OCI-LY3 (cell line): ENCODE results near the gene GALNS.

Experiments
- H2AFZ ChIP-seq: fragments of 200-600, 300-600 bp; shearing (Covaris generic); 2 replicates; pipeline ENCODE4 v1.6.0; 2014; ENCODE audit warnings: antibody characterized with exemption, low read depth, low read length
- H3K27ac ChIP-seq: fragments of 200-600, 300-600 bp; sonication (generic); 2 replicates; pipeline ENCODE4 v1.5.1; 2014; ENCODE audit warnings: mild to moderate bottlenecking, low read length, moderate library complexity, mixed read lengths
- H3K27me3 ChIP-seq: fragments of 200-600, 300-600 bp; sonication (generic); 2 replicates; pipeline ENCODE4 v1.6.1; 2014; ENCODE audit warnings: low read depth, low read length, mixed read lengths
- H3K36me3 ChIP-seq: fragments of 200-600, 300-600 bp; sonication (generic); replicated peaks from 2 replicates; pipeline ENCODE3; 2014; ENCODE audit warnings: low read depth, low read length, mixed read lengths
- H3K4me1 ChIP-seq: fragments of 300-600, 200-600 bp; sonication (generic); 2 replicates; pipeline ENCODE4 v1.6.1; 2014; ENCODE audit warnings: low read length, mixed read lengths
- H3K4me2 ChIP-seq: fragments of 200-600, 300-600 bp; sonication (generic); 2 replicates; pipeline ENCODE4 v1.6.1; 2014; ENCODE audit warnings: low read length, mixed read lengths
- H3K4me3 ChIP-seq: fragments of 300-600, 200-600 bp; sonication (generic); 2 replicates; pipeline ENCODE4 v1.5.1; 2014; ENCODE audit warnings: antibody characterized with exemption, mild to moderate bottlenecking, low read length, moderate library complexity
- H3K79me2 ChIP-seq: fragments of 300-600, 200-600 bp; shearing (Covaris generic); 2 replicates; pipeline ENCODE4 v1.6.1; 2014; ENCODE audit warnings: mild to moderate bottlenecking, low read length, mixed read lengths
- H3K9ac ChIP-seq: fragments of 300-600, 200-600 bp; shearing (Covaris generic); 2 replicates; pipeline ENCODE4 v1.6.0; 2014; ENCODE audit warnings: mild to moderate bottlenecking, low read length, moderate library complexity
- H3K9me3 ChIP-seq: fragments of 200-600, 300-600 bp; shearing (Covaris generic); 2 replicates; pipeline ENCODE4 v1.6.1; 2014; ENCODE audit warnings: low read length, mixed read lengths; ENCODE audit not compliant: insufficient read depth
- H4K20me1 ChIP-seq: fragments of 200-600, 300-600 bp; sonication (generic); 2 replicates; pipeline ENCODE4 v1.6.1; 2016; ENCODE audit warnings: low read length, mixed read lengths; ENCODE audit not compliant: insufficient read depth
- EZH2phosphoT487 ChIP-seq: fragments of 200-600 bp; shearing (Covaris generic); IDR thresholded peaks from 2 replicates; pipeline ENCODE4 v1.6.1; 2018; ENCODE audit warnings: antibody characterized with exemption, mixed run types, low read depth
- TF ChIP-seq, protein P1 (sequence below): fragments of 200-600, 300-600 bp; sonication (generic); IDR thresholded peaks from 2 replicates; pipeline ENCODE4 v1.5.1; 2014; ENCODE audit warnings: antibody characterized with exemption, low read length, low read depth

The GALNS gene

DNA sequence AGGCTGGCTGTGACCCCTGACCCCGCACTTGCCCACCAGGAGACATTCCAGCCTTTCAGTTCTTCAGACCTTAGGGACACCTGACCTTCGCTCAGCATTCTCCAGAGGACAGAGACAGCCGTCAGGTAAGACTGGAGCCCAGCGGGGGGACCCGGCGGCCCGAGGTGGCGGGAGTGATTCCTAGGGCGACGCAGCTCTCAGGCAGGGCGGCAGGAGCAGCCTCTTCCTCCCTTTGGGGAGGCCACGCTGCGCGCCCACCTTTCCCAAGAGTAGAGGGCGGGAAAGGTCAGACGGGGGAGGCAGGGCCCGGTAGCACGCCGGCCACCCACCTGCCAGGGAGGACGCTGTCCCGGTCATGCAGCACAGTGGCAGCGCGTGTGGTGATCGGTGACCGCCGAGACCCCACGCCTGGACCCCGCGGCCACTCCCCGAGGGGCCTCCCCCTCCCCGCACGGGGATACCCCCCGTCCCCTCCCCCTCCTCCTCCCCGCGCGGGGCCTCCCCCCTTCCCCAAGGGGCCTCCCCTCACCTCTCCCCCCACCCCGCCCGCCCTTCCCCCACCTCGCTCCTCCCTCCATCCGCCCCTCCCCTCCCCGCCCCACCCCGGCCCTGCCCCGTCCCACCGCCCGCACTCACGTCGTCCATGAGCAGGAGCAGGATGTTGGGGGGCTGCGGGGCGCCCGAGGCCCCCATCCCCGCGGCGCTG, 472 bp downstream of the GALNS start:
- Histone ChIP-seq H3K27ac (peak overlapping the region; percentile 24; the same call in 1 of the 2 replicates), H3K27me3 (no peaks in the 10 kb centered on the region), H4K20me1 (peaks cover 9% of the 10 kb centered on the region; the same call in 1 of the 2 replicates), H3K9ac (peak overlapping the region; percentile 70; the same call in 1 of the 2 replicates), H3K9me3 (no peaks in the 10 kb centered on the region), H3K4me3 (peak overlapping the region; percentile 99), H3K79me2 (peaks cover 18% of the 10 kb centered on the region), H3K36me3 (peaks cover 11% of the 10 kb centered on the region), H3K4me2 (peak overlapping the region; percentile 86), H3K4me1 (peaks cover 23% of the 10 kb centered on the region), H2AFZ (no peak overlapping the region)
- TF ChIP-seq, protein P1, sequence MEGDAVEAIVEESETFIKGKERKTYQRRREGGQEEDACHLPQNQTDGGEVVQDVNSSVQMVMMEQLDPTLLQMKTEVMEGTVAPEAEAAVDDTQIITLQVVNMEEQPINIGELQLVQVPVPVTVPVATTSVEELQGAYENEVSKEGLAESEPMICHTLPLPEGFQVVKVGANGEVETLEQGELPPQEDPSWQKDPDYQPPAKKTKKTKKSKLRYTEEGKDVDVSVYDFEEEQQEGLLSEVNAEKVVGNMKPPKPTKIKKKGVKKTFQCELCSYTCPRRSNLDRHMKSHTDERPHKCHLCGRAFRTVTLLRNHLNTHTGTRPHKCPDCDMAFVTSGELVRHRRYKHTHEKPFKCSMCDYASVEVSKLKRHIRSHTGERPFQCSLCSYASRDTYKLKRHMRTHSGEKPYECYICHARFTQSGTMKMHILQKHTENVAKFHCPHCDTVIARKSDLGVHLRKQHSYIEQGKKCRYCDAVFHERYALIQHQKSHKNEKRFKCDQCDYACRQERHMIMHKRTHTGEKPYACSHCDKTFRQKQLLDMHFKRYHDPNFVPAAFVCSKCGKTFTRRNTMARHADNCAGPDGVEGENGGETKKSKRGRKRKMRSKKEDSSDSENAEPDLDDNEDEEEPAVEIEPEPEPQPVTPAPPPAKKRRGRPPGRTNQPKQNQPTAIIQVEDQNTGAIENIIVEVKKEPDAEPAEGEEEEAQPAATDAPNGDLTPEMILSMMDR: no peak
- no peak for TF ChIP-seq EZH2phosphoT487

DNA sequence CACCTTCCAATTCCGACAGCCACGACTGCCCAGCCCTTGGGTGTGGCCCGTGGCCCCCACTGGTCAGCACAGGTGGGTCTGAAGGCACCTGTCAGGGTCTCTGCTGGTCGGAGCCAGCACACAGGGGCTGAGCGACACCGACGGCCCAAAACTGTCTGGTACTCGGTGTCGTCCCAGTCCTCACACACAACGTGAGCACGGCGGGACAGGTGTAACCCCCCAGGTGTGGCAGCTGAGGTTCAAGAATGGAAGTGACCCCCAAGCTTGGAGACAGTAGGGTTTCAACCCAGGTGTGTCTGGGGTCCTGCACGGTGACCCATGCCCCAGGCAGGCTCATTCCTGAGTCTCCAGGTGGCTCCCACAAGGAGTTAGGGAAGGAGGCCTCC, 1.0 kb downstream of the GALNS start:
- Histone ChIP-seq H3K4me3 (peak overlapping the region; percentile 73), H3K9me3 (no peaks in the 10 kb centered on the region), H3K9ac (peak overlapping the region; percentile 38; the same call in 1 of the 2 replicates), H3K27me3 (no peaks in the 10 kb centered on the region), H3K79me2 (peaks cover 18% of the 10 kb centered on the region), H3K27ac (no peak overlapping the region), H2AFZ (no peak overlapping the region), H3K36me3 (peaks cover 14% of the 10 kb centered on the region), H4K20me1 (peaks cover 9% of the 10 kb centered on the region; the same call in 1 of the 2 replicates), H3K4me1 (peaks cover 23% of the 10 kb centered on the region), H3K4me2 (peak overlapping the region; percentile 86)
- TF ChIP-seq, protein P1: no peak
- TF ChIP-seq EZH2phosphoT487: no peak

DNA sequence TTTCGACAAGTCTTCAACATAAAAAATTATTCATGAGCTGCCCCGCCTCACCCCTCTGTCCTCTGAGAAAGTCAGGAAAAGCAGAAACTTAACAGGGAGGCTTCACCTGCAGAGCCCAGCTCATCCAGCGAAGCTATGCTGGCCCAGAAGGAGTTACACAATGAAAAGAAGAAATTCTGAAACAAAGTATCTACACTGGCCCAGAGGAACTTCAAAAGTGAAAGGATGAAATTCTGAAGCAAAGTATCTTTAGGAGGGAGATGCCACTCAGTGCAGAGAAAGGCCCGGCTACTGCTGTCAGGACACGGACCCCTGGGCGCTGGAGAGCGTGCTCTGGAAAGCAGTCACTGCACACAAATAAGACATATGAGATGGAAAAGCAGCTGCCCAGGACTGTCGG, 1.6 kb downstream of the GALNS start:
- Histone ChIP-seq H3K4me1 (peaks cover 23% of the 10 kb centered on the region), H3K4me3 (no peak overlapping the region), H3K4me2 (0 out of 2 replicates have a peak overlapping the region, but pooled peaks have one; percentile 7), H3K36me3 (peaks cover 10% of the 10 kb centered on the region), H3K79me2 (peaks cover 18% of the 10 kb centered on the region), H3K9me3 (no peaks in the 10 kb centered on the region), H3K27ac (no peak overlapping the region), H2AFZ (no peak overlapping the region), H4K20me1 (peaks cover 9% of the 10 kb centered on the region; the same call in 1 of the 2 replicates), H3K9ac (no peak overlapping the region), H3K27me3 (no peaks in the 10 kb centered on the region)
- TF ChIP-seq, protein P1: no peak
- no peak for TF ChIP-seq EZH2phosphoT487

DNA sequence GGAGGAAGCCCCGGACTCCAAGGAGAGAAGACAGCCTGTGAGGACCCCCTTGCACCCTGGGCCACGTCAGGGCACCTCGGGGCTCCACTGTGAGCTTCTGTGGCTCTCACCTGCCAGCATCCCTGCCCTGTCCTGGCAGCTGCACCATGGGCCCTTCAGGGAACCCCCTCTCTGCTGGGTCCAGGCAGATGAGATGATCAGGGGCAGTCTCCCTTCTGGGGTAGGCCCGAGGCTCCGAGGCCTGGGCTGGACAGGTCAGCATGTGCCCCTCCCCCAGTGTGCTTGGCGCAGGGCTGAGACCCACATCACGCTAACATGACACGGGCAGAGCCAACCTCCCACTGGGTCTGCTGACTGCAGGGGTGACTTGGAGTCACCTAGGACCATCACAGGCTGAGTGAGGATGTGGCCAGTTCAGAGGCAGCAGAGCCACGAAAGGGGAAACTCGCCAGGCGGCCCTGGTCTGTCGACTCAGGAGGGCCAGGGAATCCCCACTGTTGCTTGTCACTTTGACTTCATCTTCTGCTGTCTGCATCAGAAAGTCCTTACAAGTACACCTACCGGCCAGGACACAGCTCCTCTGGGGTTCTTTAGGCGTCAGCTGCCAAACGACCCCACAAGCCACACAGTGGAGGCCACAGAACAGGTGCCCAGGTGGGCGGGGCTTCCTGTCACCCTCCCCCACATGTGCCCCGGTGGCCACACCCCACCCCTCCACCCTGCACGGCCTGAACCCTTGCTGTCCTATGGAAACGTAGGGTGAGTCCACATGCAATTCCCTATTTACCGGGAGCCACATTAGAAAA, 2.2 kb downstream of the GALNS start:
- Histone ChIP-seq H3K79me2 (peaks cover 18% of the 10 kb centered on the region), H3K27ac (no peak overlapping the region), H3K4me2 (0 out of 2 replicates have a peak overlapping the region, but pooled peaks have one; percentile 7), H4K20me1 (peaks cover 9% of the 10 kb centered on the region; the same call in 1 of the 2 replicates), H3K36me3 (peaks cover 6% of the 10 kb centered on the region), H3K27me3 (no peaks in the 10 kb centered on the region), H3K4me1 (peaks cover 23% of the 10 kb centered on the region), H2AFZ (no peak overlapping the region), H3K9me3 (no peaks in the 10 kb centered on the region), H3K4me3 (no peak overlapping the region), H3K9ac (no peak overlapping the region)
- no peak for TF ChIP-seq EZH2phosphoT487
- TF ChIP-seq, protein P1: no peak
